ENCODE data around the gene TTC4. TPM values are rescaled to one million over a fixed set of nuclear protein-coding genes. Genes with fewer than 3 reads are reported as not detected.

TTC4 gene
- total RNA-seq, 1 experiment from 2014 or later, result 25.2 TPM

Other genes starting within 250 kb of the TTC4 start
- gene ACOT11, start 167.6 kb upstream of the TTC4 start, total RNA-seq (2021; ENCODE audit: unreplicated experiment), result 1.9 TPM
- not detected for gene FAM151A, start 92.3 kb upstream of the TTC4 start, total RNA-seq (2021; ENCODE audit: unreplicated experiment)
- not detected for gene MROH7, start 74.1 kb upstream of the TTC4 start, total RNA-seq (2021; ENCODE audit: unreplicated experiment)
- gene PARS2, start 48.7 kb downstream of the TTC4 start, total RNA-seq (2021; ENCODE audit: unreplicated experiment), result 4.4 TPM
- 0.10 TPM for gene TTC22, start 85.5 kb downstream of the TTC4 start, total RNA-seq (2021; ENCODE audit: unreplicated experiment)
- gene DHCR24, start 171.3 kb downstream of the TTC4 start, total RNA-seq (2021; ENCODE audit: unreplicated experiment), result 313 TPM

Measured in Panc1 (cell line).